Endothelial cell (in vitro differentiated cells): ENCODE measurements around the gene ID1. TPM values are rescaled to one million over a fixed set of nuclear protein-coding genes. Genes with fewer than 3 reads are reported as not detected.
A peak's percentile ranks its signal among the peaks of the same experiment; 100 is the strongest.

Source experiments
- DNase-seq: peaks from one replicate; pipeline ENCODE4 v3.0.0; 2021; ENCODE audit warnings: low spot score
- H3K27ac Mint-ChIP-seq: one replicate; pipeline ENCODE4 v1.8.0; 2021; ENCODE audit warnings: mixed read lengths, inconsistent platforms; ENCODE audit not compliant: unreplicated experiment
- H3K27me3 Mint-ChIP-seq: one replicate; pipeline ENCODE4 v1.8.0; 2021; ENCODE audit warnings: mild to moderate bottlenecking, moderate library complexity, mixed read lengths, inconsistent platforms; ENCODE audit not compliant: unreplicated experiment
- H3K36me3 Mint-ChIP-seq: one replicate; pipeline ENCODE4 v1.8.0; 2021; ENCODE audit warnings: mild to moderate bottlenecking, low read depth, mixed read lengths, inconsistent platforms; ENCODE audit not compliant: unreplicated experiment
- H3K4me1 Mint-ChIP-seq: one replicate; pipeline ENCODE4 v1.8.0; 2021; ENCODE audit warnings: mild to moderate bottlenecking, mixed read lengths, inconsistent platforms; ENCODE audit not compliant: unreplicated experiment
- H3K4me3 Mint-ChIP-seq: one replicate; pipeline ENCODE4 v1.8.0; 2021; ENCODE audit warnings: mild to moderate bottlenecking, mixed read lengths, inconsistent platforms; ENCODE audit not compliant: unreplicated experiment
- H3K9me3 Mint-ChIP-seq: one replicate; pipeline ENCODE4 v1.8.0; 2021; ENCODE audit warnings: mixed read lengths, inconsistent platforms; ENCODE audit not compliant: unreplicated experiment
- CTCF ChIP-seq: fragments of 200-600 bp; sonication (generic); IDR thresholded peaks from one replicate; pipeline ENCODE4 v1.5.0; 2021; ENCODE audit warnings: antibody characterized with exemption; ENCODE audit not compliant: unreplicated experiment
- total RNA-seq: library from RNA; stranded (reverse); fragmentation: NEBNext Ultra II Directional; extraction: Animal tissue kit (Norgen Biotek cat#: 25700); gene quantifications from one replicate; pipeline ENCODE4 v1.2.1, GENCODE V29; 2021; ENCODE audit not compliant: unreplicated experiment

Gene ID1
- total RNA-seq, 1 donor from 2014 or later = 85.2 TPM

GRCh38 chr20:31567380-31567720, 37.7 kb upstream of the ID1 start:
- Mint-ChIP-seq H3K4me3 (no peak overlapping the region), H3K36me3 (peaks cover 6% of the 10 kb centered on the region)

GRCh38 chr20:31568041-31568731, 36.9 kb upstream of the ID1 start:
- Mint-ChIP-seq H3K9me3 (no peaks in the 10 kb centered on the region), H3K4me3 (no peak overlapping the region), H3K4me1 (peaks cover 18% of the 10 kb centered on the region), H3K36me3 (peaks cover 6% of the 10 kb centered on the region), H3K27ac (peak overlapping the region; percentile 45), H3K27me3 (peaks cover 20% of the 10 kb centered on the region)
- no peak for DNase-seq
- TF ChIP-seq CTCF = no peak

More at GRCh38 chr20:31567380-31567720, 37.7 kb upstream of the ID1 start:
- Mint-ChIP-seq H3K4me1 (peaks cover 17% of the 10 kb centered on the region), H3K27me3 (peaks cover 17% of the 10 kb centered on the region), H3K27ac (no peak overlapping the region), H3K9me3 (no peaks in the 10 kb centered on the region)
- no peak for DNase-seq
- no peak for TF ChIP-seq CTCF

- Mint-ChIP-seq H3K36me3 (peaks cover 6% of the 10 kb centered on the region), H3K4me1 (peaks cover 23% of the 10 kb centered on the region), H3K9me3 (no peaks in the 10 kb centered on the region), H3K4me3 (no peak overlapping the region), H3K27ac (no peak overlapping the region), H3K27me3 (peaks cover 26% of the 10 kb centered on the region)
- no peak for DNase-seq
- no peak for TF ChIP-seq CTCF
Observed at GRCh38 chr20:31568773-31569162, 36.3 kb upstream of the ID1 start.

- no peak overlapping the region for H3K4me3 Mint-ChIP-seq
- peak; percentile 81 for TF ChIP-seq CTCF
- H3K27ac Mint-ChIP-seq = peak overlapping the region; percentile 48
- peaks cover 5% of the 10 kb centered on the region for H3K36me3 Mint-ChIP-seq
- H3K27me3 Mint-ChIP-seq = peaks cover 29% of the 10 kb centered on the region
- peaks cover 27% of the 10 kb centered on the region for H3K4me1 Mint-ChIP-seq
- H3K9me3 Mint-ChIP-seq = no peaks in the 10 kb centered on the region
- peak; percentile 78 for DNase-seq
Observed at GRCh38 chr20:31569163-31570020, 35.7 kb upstream of the ID1 start.

- Mint-ChIP-seq H3K36me3 (peaks cover 3% of the 10 kb centered on the region), H3K4me1 (peaks cover 27% of the 10 kb centered on the region), H3K27ac (peak overlapping the region; percentile 48), H3K9me3 (no peaks in the 10 kb centered on the region), H3K4me3 (no peak overlapping the region), H3K27me3 (peaks cover 27% of the 10 kb centered on the region)
- no peak for TF ChIP-seq CTCF
- no peak for DNase-seq
Observed at GRCh38 chr20:31570021-31570463, 35.0 kb upstream of the ID1 start.
